ENCODE data around the gene MRPL54.
"Not testable (repeated sequence)": the region's sequence is repeated elsewhere in the genome, so short reads cannot be mapped to it uniquely, and the experiment has no call there.

MRPL54 gene

GRCh38 chr19:3813473-3814392 lies 51.3 kb downstream of the MRPL54 start:
- no peak for DNase-seq

- DNase-seq = no peak
Measured at GRCh38 chr19:3814648-3815047, 52.2 kb downstream of the MRPL54 start.

GRCh38 chr19:3816148-3816547 lies 53.7 kb downstream of the MRPL54 start:
- not testable (repeated sequence) for DNase-seq

- DNase-seq = no peak
Measured at GRCh38 chr19:3816566-3817218, 54.2 kb downstream of the MRPL54 start.

Data from NCI-H774 (cell line).